8988T (cell line): ENCODE data around the gene RAB3B.

ENCODE experiments used
- DNase-seq: peaks from one replicate; pipeline ENCODE4 v3.0.0; 2011

Gene RAB3B

DNA sequence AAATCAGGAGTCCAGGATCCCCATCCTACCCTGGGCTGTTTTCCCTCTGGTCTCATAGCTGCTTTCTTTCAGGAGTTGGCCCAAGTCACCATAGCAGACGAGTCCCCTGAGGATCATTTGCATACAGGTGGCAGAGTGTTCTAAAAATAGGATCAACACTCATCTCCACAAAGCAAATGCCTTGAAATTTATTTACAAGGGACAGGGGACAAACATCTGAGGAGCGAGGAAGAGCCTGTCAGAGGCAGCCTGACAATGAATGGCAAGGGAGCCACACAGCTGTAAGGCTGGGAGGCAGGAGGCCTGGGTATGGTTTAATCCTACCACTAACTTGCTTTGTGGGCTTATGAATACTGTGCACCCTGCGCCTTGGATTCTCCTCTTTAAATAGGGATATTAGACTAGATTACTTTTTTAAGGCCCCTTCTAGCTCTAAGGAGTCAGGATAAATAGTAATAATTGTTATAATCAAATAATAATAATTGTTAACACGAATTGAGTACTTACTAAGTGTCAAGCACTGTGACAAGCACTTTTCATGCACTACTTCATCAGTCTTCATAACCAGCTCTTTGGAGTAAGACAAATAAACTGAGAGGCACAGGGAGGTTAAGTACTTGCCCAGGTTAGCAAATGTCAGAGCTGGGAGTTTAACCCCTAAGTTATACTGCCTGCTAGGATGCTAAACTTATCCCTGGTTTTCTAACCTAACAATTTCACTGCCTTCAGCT, 34.5 kb downstream of the RAB3B start:
- DNase-seq: no peak

DNA sequence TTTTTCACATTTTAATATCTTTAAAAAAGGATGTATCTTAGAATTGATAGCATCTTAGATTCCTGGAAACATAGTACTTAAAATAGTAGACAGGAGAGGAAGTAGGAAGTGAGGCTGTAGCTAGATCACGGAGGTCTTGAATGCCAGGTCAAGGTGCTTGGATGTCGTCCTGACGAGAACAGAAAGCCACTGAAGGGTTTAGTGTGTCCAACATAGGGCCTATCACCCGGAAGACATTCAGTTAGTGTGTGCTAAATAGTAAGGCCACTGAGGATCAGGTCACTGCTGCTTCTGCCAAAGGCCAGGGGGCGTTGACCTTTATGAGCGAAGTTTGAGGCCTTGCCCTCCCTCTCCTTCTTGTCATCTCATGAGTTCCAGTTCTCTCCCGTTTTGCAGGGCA, 35.7 kb downstream of the RAB3B start:
- no peak for DNase-seq

GRCh38 chr1:51953079-51953478, 37.4 kb downstream of the RAB3B start:
- DNase-seq: no peak

DNA sequence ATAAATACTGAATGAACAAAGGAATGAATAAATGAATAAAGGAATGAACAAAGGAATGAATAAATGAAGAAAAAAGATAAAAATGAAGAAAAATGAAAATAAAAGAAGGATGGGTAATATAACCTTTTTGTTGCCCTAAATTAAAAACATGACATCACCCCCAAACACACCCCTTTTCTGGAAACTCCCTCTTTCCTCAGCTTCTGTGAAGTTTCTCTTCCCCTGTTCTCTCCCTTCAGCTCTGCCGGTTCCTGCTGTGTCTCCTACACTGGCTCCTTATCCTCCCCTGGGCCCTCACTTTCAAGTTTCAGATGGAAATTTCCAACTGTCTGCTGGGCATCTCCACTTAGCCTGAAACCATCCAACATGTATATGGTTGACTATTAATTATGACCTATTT, 37.9 kb downstream of the RAB3B start:
- DNase-seq: no peak

DNA sequence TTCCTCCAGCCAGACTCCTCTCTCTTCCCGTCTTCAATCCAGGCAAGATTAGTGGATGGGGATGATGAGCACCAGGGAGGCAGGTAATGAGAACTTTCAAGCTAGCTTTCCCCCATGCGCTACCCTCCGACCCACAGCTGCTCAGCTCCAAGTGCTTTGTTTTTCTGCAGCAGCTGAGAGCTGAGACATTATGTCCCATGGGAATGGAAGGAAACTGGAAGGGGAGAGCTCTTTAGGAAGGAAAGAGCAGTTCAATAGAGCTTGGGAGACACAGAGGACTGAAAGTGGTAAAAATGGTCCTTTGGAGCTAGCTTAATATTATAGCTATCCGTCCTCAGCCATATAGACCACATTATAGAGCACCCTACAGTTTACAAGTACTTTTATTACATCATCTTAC, 39.8 kb downstream of the RAB3B start:
- no peak for DNase-seq

GRCh38 chr1:51949014-51949702, 41.3 kb downstream of the RAB3B start:
- DNase-seq: no peak

DNA sequence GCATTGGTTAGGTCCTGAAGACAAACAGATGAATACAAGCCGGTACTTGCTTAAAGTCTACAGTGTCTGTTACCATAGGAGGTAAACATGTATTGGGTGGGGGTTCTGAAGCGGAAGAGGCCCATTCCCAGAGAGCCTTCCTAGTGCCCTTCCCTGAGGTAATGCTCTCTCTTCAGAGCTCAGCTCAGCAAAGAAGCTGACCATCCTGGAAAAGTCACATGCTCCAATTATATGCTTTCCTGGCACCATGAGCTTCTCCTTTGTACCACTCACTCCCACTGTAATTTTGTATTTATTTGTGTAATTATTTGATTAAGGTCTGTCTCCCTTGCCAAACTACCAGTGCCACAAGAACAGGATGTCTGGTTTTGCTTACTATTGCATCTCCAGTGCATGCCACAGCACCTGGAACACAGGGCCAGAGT, 42.0 kb downstream of the RAB3B start:
- no peak for DNase-seq

- DNase-seq: no peak
Measured at GRCh38 chr1:51946300-51946699, 44.2 kb downstream of the RAB3B start.

- no peak for DNase-seq
Measured at GRCh38 chr1:51945591-51945990, 44.9 kb downstream of the RAB3B start.

- DNase-seq: no peak
Measured at GRCh38 chr1:51942281-51942680, 48.2 kb downstream of the RAB3B start.

- DNase-seq: no peak
Measured at GRCh38 chr1:51941528-51941927, 49.0 kb downstream of the RAB3B start.

DNA sequence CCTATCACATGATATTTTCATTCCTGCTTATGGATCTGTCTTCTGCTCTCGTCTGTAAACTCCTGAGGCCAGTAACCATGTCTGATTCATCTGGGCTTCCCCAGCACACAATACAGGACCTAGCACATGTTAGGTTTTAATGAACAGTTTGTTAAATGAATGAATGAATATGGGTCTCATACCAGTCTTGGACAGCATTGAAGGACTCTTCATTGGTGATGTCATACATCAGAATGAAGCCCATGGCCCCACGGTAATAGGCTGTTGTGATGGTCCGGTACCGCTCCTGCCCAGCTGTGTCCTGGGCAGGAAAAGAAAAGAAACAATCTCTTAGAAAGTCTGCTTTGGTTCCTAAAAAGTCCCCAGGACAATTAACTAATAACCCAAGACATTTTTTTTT, 53.4 kb downstream of the RAB3B start:
- no peak for DNase-seq

DNA sequence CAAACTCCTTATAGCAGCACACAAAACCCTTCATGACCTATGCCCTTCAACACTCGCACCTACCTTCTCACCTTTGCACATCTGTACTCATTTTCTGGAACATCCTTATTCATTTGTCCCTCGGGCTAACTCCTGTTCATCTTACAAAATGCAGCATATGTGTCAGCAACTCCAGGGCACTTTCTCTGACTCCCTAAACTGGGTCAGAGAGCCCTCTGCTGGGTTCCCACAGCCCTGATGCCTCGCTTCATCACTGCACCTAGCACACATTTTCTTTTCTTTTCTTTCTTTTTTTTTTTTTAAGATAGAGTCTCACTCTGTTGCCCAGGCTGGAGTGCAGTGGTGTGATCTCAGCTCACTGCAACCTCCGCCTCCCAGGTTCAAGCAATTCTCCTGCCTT, 54.0 kb downstream of the RAB3B start:
- DNase-seq: no peak

GRCh38 chr1:51933344-51933743, 57.2 kb downstream of the RAB3B start:
- no peak for DNase-seq

GRCh38 chr1:51930329-51930728, 60.2 kb downstream of the RAB3B start:
- DNase-seq: no peak

- DNase-seq: no peak
Measured at GRCh38 chr1:51928896-51929295, 61.6 kb downstream of the RAB3B start.

- no peak for DNase-seq
Measured at GRCh38 chr1:51927029-51927428, 63.5 kb downstream of the RAB3B start.

- DNase-seq: no peak
Measured at GRCh38 chr1:51926171-51926812, 64.2 kb downstream of the RAB3B start.

GRCh38 chr1:51924455-51924854, 66.0 kb downstream of the RAB3B start:
- DNase-seq: no peak

DNA sequence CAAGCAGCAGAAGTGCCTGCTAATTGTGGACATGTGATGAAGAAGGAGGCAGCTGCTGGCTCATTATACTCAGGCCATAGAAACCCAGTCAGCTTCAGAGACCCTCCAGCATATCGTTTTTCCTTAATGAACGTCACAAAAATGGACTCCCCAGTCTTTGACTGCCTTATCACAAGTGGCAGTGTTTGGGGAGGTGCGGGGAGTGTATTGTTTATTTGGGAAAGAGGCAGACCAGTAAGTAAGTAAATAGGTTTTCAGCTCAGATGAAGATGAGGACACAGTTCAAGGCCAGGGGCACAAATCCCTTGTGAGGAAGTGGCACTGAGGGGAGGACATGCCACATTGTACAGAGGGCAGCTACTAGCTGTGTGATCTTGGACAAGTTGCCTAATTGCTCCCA, 68.5 kb downstream of the RAB3B start:
- no peak for DNase-seq

DNA sequence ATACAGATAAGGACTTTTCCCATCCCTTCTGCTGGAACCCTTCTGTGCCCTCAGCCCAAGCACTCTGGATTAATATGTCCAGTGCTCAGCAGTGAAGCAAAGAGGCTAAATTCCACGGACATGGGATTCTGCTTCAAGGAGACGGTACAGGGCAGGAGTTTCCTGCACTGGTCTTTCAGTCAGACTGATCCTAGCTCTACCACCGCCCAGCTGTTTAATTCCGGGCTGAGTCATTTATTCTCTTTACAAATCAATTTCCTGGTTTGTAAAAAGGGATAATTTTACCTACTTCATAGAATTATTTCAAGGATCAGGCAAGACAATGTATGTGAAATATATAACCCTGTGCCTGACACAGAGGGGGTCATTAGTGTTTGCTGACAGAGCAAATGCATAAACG, 70.4 kb downstream of the RAB3B start:
- no peak for DNase-seq

DNA sequence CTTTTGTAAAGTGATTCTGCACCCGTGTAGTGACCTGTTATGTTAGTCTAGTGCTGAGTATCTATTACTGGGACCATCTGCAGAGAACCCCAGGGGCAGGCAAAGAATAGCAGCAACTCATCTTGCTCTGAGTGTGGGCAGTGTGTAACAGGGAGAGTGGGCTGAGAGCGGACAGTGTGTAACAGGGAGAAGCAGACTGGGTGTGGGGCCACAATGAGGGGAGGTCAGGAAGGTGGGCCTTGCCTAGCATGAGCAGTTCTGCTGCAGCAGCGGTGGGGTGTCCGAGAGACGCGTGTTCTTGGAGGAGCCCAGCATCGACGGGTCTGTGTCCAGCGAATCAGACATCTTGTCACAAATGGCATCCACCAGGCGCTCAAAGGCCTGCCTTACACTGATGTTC, 70.8 kb downstream of the RAB3B start:
- DNase-seq: no peak

DNA sequence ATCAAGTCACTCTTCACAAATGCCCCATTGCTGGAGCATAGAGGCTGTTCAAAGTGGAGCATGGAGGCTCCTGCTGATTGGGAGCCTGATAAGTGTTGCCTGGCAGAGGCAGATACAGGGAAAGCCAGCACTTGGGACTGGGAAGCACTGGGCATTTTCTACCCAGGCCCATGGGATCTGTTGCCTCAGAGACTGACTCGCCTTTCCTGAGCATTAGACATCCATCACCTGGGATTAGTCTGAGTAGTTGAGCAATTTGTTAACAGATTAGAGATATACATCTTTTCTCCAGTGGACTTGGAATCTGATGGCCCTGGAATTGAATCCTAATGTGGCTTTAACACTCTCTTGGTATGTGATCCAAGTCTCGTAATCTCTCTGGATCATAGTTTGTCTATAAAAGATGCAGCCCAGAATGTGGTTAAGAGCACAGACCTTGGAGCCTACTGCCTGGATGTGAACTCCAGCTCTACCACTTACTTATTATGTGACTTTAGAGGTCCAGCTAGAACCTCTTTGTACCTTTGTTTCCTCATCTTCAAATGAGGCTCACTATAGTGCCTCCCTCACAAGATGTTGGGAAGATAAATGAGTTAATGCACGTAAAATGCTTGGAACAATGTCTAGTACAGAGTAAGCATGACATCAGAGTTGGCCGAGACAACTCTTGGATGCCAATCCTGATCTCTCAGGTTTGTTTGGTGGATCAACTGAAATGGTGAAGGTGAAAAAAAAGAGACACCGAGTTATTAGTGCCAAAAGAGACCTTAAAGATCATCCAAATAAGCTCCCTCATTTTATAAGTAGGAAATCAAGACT, 73.7 kb downstream of the RAB3B start:
- DNase-seq: no peak
